HG03442 (cell line): Measurements from ENCODE around the gene CYB5A.
A peak's percentile ranks its signal among the peaks of the same experiment; 100 is the strongest.

Source experiments
- ATAC-seq: cut with Tn5 transposase; IDR thresholded peaks from one replicate; pipeline ENCODE4 v1.9.1; 2021; ENCODE audit warnings: mild to moderate bottlenecking, moderate library complexity; ENCODE audit not compliant: unreplicated experiment

Gene CYB5A

DNA sequence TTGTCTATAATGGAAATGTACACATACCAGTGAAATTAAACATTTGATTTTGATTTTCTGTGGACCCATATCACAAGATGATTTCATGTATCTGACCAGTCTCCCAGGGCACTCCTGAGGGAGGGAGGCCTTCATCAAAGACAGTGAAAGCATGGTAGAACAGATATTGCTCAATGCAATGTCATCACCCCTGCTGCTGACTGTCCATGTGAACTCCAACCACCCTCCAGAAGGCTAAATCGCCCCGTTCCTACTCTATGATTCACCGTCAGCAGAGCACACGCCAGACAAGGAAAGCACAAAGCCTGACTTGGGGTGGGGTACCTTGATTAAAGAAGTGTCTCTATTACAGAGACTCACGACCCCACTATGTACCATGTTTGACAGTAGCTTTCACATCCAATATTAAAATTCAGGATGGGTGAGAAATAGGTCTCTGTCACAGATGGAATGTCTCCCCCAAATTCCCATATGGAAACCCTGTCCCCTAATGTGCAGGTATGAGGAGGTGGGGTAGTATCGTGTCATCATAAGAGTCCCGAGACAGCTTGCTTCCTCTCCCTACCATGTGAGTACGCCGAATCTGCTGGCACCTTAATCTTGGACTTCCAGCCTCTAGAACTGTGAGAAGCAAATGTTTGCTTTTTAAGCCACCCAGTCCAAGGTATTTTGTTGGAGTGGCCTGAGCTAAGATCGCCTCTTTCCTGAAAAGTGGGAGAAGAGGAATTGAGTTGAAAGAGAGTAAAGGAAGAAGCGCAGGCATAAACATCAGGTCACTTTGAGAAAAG is 42.4 kb downstream of the CYB5A start:
- no peak for ATAC-seq

DNA sequence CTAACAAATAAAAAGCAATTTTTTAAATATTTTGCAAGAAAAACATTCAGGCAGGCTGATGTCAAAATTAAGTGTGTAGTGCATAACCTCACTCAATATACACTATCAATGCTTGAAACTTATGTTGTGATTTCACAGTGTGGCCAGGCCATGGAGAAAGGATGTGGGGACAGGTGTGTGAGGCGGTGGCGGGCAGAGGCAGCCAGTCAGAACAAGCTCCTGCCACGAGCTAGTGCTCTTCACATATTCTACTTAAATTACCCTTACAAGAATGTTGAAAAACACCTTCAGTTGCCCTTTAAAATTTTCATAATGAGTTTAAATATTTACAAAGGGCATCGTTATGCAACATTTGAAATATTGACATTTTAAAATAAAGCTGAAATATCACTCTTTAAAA is 43.2 kb downstream of the CYB5A start:
- ATAC-seq, result peak; percentile 91

- no peak for ATAC-seq
Observed at GRCh38 chr18:74248189-74248588, 43.6 kb downstream of the CYB5A start.

DNA sequence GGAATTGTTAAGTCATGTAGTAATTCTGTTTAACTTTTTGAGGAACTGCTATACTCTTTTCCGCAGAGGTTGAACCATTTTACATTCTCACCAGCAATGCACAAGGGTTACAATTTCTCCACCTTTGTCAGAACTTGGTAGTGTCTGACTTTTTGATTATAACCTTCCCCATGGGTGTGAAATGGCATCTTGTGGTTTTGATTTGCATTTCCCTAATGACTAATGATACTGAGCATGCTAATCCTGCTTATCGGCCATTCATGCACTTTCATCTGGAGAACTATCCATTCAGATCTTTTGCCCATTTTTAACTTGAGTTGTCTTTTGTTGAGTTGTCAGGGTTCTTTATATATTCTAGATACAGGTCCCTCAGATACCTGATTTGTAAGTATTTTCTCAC is 47.2 kb downstream of the CYB5A start:
- ATAC-seq, result no peak

DNA sequence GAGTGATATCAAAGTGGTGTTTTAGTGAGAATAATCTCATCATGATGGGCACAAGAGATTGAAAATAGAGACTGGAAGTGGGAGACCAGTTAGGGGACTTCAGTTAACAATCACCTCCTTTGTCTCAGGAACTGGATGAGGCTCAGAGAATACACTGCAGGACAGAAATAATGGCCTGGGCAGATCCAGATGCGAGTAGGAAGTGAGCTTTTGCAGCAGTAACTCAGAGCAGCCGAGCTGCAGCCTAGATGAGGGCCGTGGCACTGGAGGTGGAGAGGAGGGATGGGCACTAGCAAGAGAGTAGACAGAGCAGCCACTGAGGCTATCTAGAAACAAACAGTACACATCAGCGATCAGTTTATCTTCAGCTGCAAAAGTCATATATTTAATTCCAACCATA is 48.6 kb downstream of the CYB5A start:
- ATAC-seq, result no peak

GRCh38 chr18:74242438-74243096 is 49.2 kb downstream of the CYB5A start:
- ATAC-seq, result no peak

DNA sequence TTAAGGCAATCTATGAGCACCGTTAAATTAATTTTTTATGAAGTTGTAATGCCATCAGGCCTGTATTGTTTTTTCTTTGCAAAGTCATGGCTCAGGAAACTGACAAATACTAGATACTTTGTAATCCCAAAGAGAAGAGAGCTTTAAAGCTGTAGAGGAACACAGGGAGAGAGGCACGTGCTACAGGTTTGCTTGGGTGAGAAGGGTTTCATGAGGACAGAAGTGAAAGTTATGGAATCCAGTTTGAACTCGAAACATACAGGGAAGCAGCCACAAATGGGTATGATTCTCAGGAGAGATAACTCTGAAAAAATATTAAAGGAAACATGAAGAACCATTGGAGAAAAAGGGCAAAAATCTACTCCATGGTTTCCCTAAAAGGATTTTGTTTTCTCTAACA is 49.8 kb downstream of the CYB5A start:
- ATAC-seq, result no peak

- no peak for ATAC-seq
Observed at GRCh38 chr18:74241426-74241825, 50.3 kb downstream of the CYB5A start.

DNA sequence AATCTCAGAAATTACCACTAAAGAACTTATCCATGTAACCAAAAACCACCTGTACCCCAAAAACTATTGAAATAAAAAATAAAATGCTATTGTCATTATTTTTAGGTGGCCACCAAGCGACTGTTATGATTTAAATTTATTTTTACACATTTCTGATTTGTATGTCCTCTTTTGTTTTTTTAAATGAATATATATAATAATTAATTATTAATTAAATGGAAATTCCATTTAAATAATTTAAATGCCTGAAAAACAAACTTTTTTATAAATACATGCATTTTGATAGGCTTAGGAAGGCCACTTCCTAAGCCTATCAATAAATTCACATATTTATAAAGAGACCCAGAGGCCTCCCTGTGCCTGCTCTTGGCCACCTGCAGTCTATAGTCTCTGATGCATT is 52.2 kb downstream of the CYB5A start:
- ATAC-seq, result no peak

DNA sequence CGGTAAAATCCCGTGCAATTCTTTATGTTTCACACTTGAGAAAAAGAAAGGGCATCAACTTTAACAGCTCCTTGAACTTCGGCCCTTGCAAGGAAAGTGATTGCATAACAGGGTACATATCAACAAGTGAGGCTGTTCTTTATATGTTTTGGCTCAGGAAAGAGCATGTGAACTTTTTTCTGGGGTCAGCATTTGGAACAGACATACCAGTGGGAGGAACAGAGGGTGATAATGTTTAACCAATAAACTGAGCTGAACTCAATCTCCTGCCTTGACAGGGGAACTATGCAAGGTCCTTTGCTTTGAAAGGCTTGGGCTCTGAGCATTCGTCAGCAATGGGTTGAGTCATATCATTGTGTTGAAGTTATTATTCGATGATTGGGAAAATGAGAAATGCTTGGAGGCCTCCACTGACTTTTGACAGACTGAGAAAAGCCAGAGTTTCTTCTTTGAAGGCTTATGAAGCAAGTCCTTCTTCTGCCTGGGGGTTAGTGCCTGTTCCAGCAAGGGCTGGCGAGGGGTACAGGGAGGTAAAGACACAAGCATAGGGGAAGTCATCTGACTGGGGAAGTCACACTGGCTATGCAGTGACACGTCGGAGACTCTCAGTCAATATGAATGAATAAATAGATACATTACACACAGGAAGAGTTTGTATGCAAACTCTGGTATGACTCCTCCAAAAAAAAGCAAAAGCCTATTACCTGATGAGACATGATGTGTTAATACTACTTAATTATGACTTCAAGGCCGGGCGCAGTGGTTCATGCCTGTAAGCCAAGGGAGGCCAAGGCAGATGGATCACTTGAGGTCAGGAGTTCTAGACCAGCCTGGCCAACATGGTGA is 57.2 kb downstream of the CYB5A start:
- ATAC-seq, result no peak

DNA sequence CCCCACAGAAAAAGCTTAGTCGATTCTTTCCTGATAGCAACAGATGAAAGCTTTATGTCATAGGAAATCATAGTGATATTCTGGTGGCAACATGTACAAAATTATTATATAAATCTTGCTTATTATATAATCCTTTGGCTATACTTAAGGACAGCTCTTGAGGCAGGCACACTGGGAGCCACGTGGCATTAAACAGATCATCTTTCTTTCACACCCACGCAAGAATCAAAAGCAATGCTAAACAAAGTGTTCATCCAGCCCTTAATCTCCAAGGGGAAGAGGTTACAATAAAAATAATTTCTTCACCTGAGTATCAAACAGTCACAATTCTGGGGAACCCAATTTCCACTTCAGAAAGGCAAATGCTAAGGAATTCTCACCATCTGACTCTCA is 57.8 kb downstream of the CYB5A start:
- ATAC-seq, result no peak

GRCh38 chr18:74230922-74231714 is 60.6 kb downstream of the CYB5A start:
- no peak for ATAC-seq

DNA sequence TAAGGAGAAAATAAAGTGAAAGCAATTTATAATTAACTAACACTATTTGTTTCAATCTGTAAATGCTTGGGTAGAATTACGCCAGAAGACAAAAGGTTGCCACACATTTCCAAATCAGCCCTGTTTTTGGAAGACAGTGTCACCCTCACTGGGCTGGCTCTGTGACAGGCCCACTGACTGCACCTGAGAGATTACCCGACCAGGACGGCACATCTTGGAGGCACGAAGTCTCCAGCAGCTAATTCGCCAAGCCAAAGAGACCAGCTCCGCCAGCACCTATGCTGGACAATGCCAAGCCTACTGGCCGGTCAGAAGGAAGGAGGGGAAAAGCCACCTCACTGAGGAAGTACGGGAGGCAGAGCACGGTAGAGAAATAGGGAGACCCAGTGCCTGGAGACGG is 61.9 kb downstream of the CYB5A start:
- no peak for ATAC-seq

DNA sequence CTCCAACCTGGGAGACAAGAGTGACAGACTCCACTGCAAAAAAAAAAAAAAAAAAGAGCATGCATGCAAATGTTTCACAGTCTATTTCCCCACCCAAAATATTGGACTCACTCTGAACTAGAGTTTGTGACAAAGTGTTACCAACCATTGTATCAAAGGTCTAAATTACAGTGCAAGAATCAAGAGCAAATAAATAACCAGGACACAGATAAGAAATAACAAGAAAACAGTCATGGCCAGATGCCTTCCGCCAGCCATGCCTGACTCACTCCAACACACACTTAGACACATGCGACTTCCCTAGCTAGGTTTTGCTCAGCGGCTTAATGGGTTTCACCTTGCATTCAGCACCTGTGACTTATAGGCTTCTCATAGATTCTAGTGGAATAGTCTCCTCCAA is 62.8 kb downstream of the CYB5A start:
- no peak for ATAC-seq

- ATAC-seq, result no peak
Observed at GRCh38 chr18:74228312-74228711, 63.5 kb downstream of the CYB5A start.

DNA sequence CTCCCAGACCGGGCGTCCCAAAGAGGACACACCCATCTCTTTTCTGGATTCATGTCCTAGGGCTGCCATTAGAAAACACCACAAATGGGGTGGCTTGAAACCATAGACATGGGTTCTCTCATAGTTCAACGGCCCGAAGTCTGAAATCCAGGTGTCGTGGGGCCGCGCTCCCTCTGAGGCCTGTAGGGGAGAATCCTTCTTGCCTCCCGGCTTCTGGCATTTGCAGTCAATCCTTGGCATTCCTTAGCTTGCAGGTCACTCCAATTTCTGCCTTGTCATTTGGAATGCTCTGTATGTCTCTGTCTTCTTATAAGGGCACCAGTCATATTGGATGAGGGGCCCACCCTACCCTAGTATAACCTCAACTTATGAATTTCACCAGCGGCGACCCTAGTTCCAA is 65.1 kb downstream of the CYB5A start:
- ATAC-seq, result no peak

- ATAC-seq, result no peak
Observed at GRCh38 chr18:74226156-74226555, 65.6 kb downstream of the CYB5A start.

DNA sequence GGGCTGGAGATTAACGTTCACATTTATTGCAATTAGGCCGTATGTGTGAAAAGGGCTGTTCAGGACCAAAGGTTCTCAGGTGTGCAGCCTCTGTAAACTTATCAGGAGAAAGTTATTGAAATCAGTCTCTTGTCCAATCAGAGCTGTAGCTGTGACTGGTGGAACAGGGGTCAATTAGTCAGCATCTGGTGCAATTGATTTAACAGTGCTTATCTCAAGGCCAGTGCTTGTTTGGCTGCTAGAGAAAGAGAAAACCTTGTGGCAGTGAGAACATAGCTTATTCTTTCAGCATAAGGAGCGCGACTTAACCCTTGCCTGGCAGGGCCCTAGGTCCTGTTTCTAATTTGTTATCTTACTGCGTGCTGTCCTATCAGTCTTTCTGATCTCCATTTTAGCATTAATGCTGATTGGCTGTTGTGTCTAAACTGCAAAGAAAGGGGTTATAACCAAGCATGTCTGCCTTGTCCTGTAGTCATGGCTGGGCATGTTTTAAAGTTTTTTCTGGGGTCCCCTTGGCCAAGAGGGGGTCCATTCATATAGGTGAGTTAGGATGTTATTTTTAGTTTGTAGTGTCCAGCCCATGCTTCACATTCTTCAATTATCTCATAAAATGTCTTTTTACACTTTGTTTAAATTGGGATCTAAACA is 66.4 kb downstream of the CYB5A start:
- ATAC-seq, result no peak

- no peak for ATAC-seq
Observed at GRCh38 chr18:74222710-74223494, 68.9 kb downstream of the CYB5A start.

DNA sequence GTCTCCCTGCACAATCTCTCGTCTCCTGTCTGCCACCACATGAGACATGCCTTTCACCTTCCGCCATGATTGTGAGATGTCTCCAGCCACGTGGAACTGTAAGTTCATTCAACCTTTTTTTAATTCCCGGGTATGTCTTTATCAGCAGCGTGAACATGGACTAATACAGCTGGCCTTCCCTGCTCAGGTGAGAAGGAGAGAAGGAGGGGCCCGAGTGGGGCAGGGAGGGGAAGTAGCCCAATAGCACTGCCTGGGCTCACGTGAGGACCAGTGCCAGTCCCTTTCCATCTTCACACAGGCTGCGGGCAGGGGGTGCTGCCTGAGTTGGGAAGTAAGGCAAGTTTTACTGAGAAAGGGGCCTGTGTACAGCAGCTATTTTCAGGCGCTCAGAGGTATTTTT is 70.7 kb downstream of the CYB5A start:
- ATAC-seq, result no peak
